ENCODE data around the gene TNFRSF1A.

TNFRSF1A gene

DNA sequence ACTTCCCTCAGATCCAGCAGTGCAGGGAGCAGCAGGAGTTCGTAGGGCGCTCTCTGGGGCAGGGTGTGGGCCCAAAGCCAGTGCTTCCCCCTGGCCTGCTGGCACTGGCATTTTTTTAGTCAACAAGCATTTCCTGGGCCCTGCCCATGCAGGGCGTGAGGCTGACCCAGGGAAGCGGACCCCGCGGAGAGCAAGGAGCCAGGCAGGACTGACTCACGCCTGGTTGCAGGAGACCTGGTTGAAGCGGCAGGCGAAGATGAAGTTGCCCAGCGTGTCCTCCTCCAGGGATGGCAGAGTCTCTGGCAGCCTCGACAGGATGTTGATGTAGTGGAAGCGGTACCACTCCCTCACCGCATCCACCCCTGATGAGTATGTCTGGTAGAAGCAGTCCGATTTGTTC, 20.0 kb upstream of the TNFRSF1A start:
- no peak for TF ChIP-seq CTCF (IDR thresholded peaks at IDR 0.05; ENCODE audit: low read depth, low read length)
- no peak for DNase-seq (ENCODE audit: extremely low read depth, low read depth)

DNA sequence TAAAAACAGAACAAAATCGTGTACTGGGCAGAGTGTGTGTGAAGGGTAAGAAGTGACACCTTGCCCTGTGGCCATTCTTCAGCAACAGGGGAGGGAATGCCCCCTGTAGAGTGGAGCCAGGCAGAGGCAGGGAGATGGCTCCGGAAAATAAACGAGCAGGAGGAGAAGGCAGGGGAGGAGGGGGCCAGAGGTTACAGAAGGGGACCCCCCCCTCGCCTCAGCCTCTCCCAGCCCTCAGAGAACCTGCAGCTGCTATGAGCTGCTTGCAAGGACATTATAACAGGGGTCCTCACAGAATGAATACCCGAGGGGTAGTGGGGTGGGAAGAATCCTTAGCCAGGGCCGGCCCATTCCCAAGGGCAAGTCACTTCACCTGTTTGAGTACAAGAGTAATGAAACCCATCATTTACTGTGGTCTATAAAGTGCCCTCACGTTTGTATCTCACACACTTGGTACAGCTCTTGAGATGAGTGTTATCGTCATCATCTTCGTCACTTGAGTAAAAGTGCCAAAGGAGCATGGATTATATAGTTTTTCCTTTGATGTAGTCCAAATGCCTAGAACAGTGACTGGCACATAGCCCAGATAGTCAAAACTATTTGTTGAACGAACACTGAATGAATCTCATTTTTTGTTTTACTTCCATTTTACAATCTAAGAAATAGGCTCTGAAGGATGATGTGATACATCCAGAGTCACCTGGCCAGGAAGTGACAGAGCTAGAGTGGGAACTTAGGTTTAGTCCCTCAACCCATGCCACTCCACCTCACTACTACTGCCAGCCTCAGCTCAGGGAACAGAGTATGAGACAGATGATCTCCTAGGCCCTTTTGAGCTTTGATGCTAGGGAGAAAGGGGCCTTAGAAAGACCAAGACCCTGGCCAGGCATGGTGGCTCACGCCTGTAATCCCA, 19.0 kb upstream of the TNFRSF1A start:
- TF ChIP-seq CTCF (IDR thresholded peaks at IDR 0.05; ENCODE audit: low read depth, low read length), result no peak
- no peak for DNase-seq (ENCODE audit: extremely low read depth, low read depth)

GRCh38 chr12:6360080-6360571, 18.2 kb upstream of the TNFRSF1A start:
- TF ChIP-seq CTCF (IDR thresholded peaks at IDR 0.05; ENCODE audit: low read depth, low read length), result no peak
- no peak for DNase-seq (ENCODE audit: extremely low read depth, low read depth)

DNA sequence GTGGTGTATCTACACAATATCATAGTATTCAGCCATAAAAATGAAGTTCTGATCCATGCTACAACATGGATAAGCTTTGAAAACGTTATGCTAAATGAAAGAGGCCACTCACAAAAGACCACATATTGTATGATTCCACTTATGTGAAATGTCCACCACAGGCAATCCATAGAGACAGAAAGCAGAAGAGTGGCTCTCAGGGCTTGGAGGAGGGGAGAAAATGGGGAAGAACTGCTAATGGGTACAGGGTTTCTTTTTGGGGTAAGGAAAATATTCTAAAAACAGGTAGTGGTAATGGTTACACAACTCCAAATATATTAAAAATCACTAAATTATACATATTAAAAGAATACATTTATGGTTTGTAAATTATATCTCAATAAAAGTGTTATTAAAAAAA, 17.0 kb upstream of the TNFRSF1A start:
- no peak for DNase-seq (ENCODE audit: extremely low read depth, low read depth)
- TF ChIP-seq CTCF (IDR thresholded peaks at IDR 0.05; ENCODE audit: low read depth, low read length), result no peak

DNA sequence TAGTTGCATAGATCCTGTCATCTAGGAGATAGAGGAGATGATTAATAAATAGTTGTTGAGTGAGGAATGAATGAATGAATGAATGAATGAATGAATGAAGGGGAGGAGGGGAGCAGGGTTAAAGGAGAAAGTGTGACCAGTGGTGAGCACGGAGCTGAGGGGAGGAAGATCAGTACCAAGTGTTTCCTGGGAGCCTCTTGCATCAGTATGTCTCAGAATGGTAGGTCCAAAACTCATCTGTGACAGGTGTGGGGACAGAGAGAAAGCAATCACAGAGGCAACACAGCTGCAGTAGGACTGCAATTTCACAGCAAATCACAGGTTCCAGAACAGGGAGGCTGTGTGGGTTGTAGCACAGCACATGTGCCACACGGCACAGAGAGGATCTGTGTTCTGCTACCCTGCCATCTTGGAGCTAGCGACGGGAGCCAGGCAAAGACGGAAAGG, 14.5 kb upstream of the TNFRSF1A start:
- no peak for TF ChIP-seq CTCF (IDR thresholded peaks at IDR 0.05; ENCODE audit: low read depth, low read length)
- no peak for DNase-seq (ENCODE audit: extremely low read depth, low read depth)

DNA sequence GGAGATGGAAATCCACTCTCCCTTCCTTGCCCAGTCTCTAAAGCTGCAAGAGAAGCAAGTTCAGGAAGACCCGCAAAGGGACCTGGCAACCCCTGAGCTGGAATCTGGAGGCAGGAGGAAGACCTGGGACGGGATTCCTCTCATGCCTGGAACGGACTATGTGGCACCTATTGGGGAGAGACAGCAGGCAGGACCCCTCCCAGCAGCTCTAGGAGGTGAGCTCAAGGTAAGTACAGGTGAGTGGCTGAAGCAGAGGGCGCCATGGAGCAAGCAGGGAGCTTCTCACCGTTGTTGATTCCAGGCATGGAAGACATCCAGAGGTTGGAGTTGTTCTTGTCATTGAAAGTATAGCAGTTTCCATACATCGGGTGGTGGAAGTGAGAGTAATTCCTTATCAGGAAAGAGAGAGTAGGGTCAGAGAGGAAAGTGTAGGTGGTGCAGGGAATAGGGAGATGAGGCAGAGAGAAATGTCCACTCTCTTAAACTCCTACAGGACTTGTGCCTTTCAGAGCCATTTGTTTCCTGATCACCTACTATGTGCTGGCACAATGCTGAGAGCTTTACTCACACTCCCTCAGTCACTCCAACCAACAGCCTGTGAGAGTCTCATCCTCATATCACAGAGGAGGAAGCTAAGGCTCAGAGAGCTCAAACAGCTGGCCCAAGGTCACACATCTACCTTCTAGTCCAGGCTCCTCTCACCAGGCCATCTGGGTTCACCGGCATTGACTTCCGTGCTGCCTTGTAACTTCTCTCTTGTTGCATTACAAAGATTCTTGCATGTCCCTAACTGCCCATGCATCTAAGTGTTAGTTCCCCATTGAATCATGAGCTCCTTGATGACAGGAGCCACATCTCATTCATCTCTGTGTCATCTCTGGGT, 13.9 kb upstream of the TNFRSF1A start:
- TF ChIP-seq CTCF (IDR thresholded peaks at IDR 0.05; ENCODE audit: low read depth, low read length), result no peak
- no peak for DNase-seq (ENCODE audit: extremely low read depth, low read depth)

Measured in AG09319 (cell line).